ENCODE results near the gene PRKCE.

The PRKCE gene

GRCh38 chr2:46227674-46228289 lies 576.3 kb downstream of the PRKCE start:
- DNase-seq (ENCODE audit: low read depth in 2 of 2), result no peak

GRCh38 chr2:46229134-46230063 lies 577.9 kb downstream of the PRKCE start:
- no peak for DNase-seq (ENCODE audit: low read depth in 2 of 2)

- no peak for DNase-seq (ENCODE audit: low read depth in 2 of 2)
These were observed 578.7 kb downstream of the PRKCE start for GRCh38 chr2:46230115-46230571.

- DNase-seq (ENCODE audit: low read depth in 2 of 2), result no peak
These were observed 579.4 kb downstream of the PRKCE start for GRCh38 chr2:46230677-46231425.

GRCh38 chr2:46231721-46232120 lies 580.2 kb downstream of the PRKCE start:
- DNase-seq (ENCODE audit: low read depth in 2 of 2), result no peak

GRCh38 chr2:46232860-46233259 lies 581.4 kb downstream of the PRKCE start:
- DNase-seq (ENCODE audit: low read depth in 2 of 2), result no peak

GRCh38 chr2:46236006-46236875 lies 584.8 kb downstream of the PRKCE start:
- no peak for DNase-seq (ENCODE audit: low read depth in 2 of 2)

GRCh38 chr2:46236876-46237859 lies 585.7 kb downstream of the PRKCE start:
- no peak for DNase-seq (ENCODE audit: low read depth in 2 of 2)
